Measurements from ENCODE around the gene ROBO1.
"Not testable (repeated sequence)": the region's sequence is repeated elsewhere in the genome, so short reads cannot be mapped to it uniquely, and the experiment has no call there.

Gene ROBO1

DNA sequence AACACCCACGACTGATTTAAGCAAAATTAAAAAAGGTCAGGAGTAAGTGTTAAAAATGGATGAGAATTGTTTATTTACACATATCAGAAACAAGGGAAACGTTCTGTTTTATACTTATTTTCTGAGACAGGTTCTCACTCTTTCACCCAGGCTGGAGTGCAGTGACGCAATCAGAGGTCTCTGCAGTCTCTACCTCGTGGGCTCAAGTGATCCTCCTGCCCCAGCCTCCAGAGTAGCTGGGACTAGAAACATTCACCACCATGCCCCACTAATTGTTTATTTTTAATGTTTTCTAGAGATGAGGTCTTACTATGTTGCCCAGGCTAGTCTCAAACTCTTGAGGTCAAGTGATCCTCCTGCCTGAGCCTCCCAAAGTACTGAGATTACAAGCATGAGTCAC, 1080.3 kb downstream of the ROBO1 start:
- no peak for TF ChIP-seq ZFX (IDR thresholded peaks at IDR 0.05)
- TF ChIP-seq CTCF (conservative IDR thresholded peaks at IDR 0.05), result no peak
- no peak overlapping the region for H3K27ac ChIP-seq

GRCh38 chr3:78683284-78683683, 1084.5 kb downstream of the ROBO1 start:
- no peak overlapping the region for H3K27ac ChIP-seq
- TF ChIP-seq CTCF (conservative IDR thresholded peaks at IDR 0.05), result no peak
- no peak for TF ChIP-seq ZFX (IDR thresholded peaks at IDR 0.05)

GRCh38 chr3:78675119-78675805, 1092.5 kb downstream of the ROBO1 start:
- H3K27ac ChIP-seq, result not testable (repeated sequence)

DNA sequence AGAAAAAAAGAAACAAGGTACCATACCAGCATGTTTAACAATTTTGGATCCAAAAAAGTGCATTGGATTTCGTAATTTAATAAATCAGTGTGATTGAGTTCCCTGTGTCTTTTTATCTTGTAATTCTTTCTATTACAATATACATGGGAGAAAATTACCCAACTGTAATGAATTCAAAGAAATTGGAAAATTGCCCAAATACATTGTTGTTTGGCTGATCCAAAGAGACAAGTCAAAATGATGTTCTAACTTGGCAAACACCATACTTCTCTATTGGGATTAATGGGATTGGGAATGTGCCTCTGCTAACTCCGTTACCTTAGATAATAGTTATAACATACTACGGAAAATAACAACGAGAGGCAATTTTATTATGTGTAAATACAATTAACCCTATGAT, 1097.1 kb downstream of the ROBO1 start:
- H3K27ac ChIP-seq, result no peak overlapping the region
- no peak for TF ChIP-seq ZFX (IDR thresholded peaks at IDR 0.05)
- no peak for TF ChIP-seq CTCF (conservative IDR thresholded peaks at IDR 0.05)

DNA sequence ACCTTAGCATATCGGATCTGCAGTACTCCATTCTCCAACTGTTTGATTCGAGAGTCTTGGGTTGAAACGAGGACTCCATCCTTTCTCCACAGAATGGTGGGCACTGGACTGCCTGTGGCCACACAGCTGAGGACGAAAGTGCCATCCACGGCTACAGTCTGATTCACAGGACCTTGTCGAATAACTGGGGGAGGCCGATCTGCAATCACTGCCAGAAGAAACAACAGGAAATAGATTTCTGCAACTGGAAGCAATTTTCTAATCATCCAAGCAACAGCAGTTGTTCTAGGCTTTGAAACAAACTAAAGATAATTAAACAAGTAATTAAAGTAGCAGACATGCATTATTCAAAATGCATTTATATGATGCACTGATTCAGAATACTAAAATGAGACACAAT, 1097.7 kb downstream of the ROBO1 start:
- no peak overlapping the region for H3K27ac ChIP-seq
- TF ChIP-seq ZFX (IDR thresholded peaks at IDR 0.05) (no peak), CTCF (conservative IDR thresholded peaks at IDR 0.05) (no peak)

DNA sequence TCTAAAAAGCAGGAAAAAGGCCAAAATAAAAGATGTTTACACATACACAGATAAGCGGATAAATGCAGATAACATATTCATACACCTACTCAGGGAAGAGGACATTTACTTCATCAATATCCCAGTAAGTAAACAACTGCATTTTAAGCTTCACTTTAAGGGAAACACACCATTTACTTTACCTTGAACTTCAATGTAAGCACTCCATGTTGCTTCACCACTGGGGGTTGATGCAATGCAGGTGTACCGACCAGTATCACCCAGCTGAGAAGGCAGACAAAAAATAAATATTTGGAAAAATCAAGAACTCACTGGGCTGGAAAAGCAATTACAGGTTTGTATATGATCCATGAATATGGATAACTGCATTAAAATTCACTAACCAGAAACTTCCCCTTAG, 1099.5 kb downstream of the ROBO1 start:
- TF ChIP-seq ZFX (IDR thresholded peaks at IDR 0.05) (no peak), CTCF (conservative IDR thresholded peaks at IDR 0.05) (no peak)
- no peak overlapping the region for H3K27ac ChIP-seq

GRCh38 chr3:78666470-78666800, 1101.4 kb downstream of the ROBO1 start:
- H3K27ac ChIP-seq, result no peak overlapping the region
- TF ChIP-seq ZFX (IDR thresholded peaks at IDR 0.05), result no peak
- no peak for TF ChIP-seq CTCF (conservative IDR thresholded peaks at IDR 0.05)

DNA sequence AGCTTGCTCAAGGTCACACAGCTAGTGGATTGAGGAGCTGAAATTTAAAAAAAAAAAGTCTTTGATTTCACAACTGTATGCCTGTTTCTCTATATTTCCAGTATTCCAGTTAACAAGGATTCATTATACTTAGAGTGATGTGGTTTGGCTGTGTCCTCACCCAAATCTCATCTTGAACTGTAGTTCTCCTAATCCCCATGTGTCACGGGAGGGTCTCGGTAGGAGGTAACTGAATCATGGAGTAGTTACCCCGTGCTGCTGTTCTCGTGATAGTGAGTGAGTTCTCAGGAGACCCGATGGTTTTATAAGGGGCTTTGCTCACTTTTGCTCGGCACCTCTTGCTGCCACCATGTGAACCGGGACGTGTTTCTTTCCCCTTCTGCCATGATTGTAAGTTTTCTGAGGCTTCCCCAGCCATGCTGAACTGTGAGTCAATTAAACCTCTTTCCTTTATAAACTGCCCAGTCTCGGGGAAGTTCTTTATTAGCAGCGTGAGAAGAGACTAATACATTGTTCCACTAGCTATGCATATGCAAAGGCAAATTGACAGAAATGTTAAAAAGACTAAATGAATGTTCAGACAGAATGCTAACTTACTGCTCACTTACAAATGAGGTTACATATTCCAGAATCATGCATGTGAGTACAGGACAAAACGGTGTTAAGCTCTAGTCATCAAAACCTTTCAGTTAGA, 1101.9 kb downstream of the ROBO1 start:
- H3K27ac ChIP-seq, result no peak overlapping the region
- TF ChIP-seq CTCF (conservative IDR thresholded peaks at IDR 0.05), result no peak
- no peak for TF ChIP-seq ZFX (IDR thresholded peaks at IDR 0.05)
